Uterus (tissue), 2 donors: ENCODE measurements around the gene POLD4.

Experiments used
- CTCF ChIP-seq, 4 experiments: fragments of 200-600 bp in 2 of 4; fragments of 450-650 bp in 2 of 4; sonication (generic) in 2 of 4; IDR thresholded peaks; one replicate each; pipeline ENCODE4 v1.5.1; 2016 to 2019; ENCODE audit warnings: antibody characterized with exemption in 4 of 4, mild to moderate bottlenecking in 2 of 4, moderate library complexity in 1 of 4
- POLR2A ChIP-seq, 2 donors: fragments of 450-650 bp; IDR thresholded peaks; one replicate each; pipeline ENCODE4 v1.6.1; 2016; ENCODE audit warnings: antibody characterized with exemption in 2 of 2, mild to moderate bottlenecking in 1 of 2, moderate library complexity in 1 of 2

DNA sequence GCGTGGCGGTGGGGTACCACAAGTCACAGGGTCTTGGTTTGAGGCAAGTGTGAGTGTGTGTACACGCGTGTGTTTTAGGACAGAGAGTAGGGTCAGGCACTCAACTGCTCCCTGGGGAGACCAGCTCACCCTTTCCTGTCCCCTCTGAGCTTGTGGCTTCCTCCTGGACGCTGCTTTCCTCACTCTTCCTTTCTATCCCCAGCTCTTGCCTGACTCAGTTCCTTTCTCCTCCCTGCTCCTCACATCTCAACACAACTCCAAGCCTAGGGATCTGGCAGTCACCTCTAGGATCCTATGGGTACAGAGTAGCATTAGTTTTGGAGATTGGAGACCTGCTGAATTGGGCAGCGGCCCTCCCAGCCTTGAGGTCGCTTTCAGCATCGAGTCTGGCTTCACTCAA is 15.9 kb upstream of the POLD4 start:
- TF ChIP-seq POLR2A (IDR thresholded peaks at IDR 0.05) (no peak), CTCF (IDR thresholded peaks at IDR 0.05) (no peak)
